C4-2B (cell line): ENCODE results near the gene RITA1.
A peak's percentile ranks its signal among the peaks of the same experiment; 100 is the strongest.

Experiments used
- H3K27ac ChIP-seq: fragments of 450-650 bp; 2 replicates; pipeline ENCODE4 v1.5.1; 2017
- ZFX ChIP-seq: fragments of 450-650 bp; IDR thresholded peaks from 2 replicates; pipeline ENCODE4 v1.6.1; 2017
- TF ChIP-seq, protein P1 (sequence below): fragments of 450-650 bp; conservative IDR thresholded peaks from 2 replicates; pipeline ENCODE4 v1.5.1; 2017; ENCODE audit warnings: mild to moderate bottlenecking

Gene RITA1

DNA sequence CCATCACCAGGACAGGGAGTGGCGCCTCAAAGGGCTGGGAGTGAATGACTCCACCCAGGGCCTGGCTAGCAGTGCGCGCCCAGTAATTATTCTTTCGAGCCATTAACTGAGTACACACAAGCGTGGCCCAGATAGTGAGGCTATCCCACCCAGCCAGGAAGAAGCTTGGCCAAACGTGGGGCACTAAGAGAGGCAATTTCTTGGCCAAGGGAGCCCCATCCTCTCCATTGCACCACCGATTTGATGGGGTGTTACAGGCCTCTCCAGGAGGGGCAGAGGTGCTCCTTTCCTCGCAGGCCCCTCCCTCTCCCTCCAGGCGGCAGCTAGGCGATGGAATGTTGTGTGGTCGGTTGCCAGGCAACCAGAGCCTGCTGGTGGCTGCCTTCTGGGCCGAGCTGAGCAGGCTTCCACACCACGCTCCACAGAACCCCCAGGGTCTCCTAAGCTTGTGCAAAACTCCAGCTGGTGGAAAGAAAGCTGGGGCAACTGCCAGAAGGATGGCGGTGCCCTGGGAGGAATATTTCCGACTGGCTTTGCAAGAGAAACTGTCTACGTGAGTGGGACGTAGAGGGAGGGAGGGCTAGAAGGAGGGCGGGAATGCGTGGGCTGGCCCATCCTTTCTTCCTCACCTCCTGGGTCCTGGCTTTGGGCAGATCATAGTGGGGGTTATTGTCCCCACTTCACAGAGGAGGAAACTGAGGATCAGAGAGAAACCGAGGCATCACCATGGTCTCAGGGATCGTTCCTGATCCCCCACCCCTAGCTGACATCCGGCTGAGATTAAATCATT is 36.0 kb upstream of the RITA1 start, which contains the start of gene CFAP73:
Gene CFAP73, plus strand, starts transcription at position 364 of the 790 bp plus-strand sequence. Its CDS starts 134 bp downstream, at position 498.
- no peak within 1 kb of the TSS for H3K27ac ChIP-seq
- TF ChIP-seq, protein P1, sequence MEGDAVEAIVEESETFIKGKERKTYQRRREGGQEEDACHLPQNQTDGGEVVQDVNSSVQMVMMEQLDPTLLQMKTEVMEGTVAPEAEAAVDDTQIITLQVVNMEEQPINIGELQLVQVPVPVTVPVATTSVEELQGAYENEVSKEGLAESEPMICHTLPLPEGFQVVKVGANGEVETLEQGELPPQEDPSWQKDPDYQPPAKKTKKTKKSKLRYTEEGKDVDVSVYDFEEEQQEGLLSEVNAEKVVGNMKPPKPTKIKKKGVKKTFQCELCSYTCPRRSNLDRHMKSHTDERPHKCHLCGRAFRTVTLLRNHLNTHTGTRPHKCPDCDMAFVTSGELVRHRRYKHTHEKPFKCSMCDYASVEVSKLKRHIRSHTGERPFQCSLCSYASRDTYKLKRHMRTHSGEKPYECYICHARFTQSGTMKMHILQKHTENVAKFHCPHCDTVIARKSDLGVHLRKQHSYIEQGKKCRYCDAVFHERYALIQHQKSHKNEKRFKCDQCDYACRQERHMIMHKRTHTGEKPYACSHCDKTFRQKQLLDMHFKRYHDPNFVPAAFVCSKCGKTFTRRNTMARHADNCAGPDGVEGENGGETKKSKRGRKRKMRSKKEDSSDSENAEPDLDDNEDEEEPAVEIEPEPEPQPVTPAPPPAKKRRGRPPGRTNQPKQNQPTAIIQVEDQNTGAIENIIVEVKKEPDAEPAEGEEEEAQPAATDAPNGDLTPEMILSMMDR = no peak

DNA sequence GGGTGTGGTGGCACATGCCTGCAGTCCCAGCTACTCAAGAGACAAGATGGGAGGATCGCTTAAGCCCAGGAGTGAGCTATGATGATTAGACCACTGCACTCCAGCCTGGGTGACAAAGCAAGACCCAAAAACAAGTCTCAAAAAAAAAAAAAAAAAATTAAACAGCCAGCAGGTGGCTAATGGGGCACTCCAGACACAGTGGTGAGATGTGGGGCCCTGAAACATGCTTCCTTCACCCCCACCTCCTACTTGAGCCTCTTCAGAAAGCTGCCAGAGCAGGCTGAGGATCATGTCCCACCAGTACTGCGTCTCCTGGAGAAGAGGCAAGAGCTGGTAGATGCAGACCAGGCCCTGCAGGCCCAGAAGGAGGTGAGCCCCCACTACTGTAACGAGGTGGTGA is 33.9 kb upstream of the RITA1 start:
- TF ChIP-seq, protein P1 = no peak
- no peak for TF ChIP-seq ZFX
- no peak overlapping the region for H3K27ac ChIP-seq

DNA sequence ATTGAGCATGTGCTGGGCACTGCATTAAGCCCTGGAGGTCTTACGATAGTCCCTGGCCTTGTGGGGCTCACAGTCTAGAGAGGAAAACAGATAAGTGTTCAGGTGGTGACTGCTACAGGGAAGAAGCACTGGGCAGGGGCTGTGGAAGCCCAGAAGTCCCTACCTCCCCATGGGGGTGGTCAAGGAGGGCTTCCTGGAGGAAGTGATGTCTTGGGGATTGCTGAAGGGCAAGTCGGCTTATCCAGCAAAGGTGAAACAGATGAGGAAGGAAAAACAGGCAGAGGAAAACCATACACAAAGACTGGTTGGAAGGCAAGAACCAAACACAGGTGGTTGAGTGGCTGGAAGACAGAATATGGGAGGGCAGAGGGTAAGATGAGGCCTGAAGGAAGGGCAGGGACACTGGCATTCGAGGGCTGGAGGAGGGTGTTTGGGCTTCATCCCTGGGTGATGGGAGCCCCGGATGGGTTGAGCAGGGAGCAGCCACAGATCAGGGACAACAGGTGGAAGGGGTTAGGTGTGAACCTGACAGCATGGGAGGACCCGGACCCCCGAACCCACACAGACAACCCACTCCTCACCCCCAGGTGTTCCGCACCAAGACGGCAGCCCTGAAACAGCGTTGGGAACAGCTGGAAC is 33.2 kb upstream of the RITA1 start:
- TF ChIP-seq, protein P1 = no peak
- TF ChIP-seq ZFX = no peak

DNA sequence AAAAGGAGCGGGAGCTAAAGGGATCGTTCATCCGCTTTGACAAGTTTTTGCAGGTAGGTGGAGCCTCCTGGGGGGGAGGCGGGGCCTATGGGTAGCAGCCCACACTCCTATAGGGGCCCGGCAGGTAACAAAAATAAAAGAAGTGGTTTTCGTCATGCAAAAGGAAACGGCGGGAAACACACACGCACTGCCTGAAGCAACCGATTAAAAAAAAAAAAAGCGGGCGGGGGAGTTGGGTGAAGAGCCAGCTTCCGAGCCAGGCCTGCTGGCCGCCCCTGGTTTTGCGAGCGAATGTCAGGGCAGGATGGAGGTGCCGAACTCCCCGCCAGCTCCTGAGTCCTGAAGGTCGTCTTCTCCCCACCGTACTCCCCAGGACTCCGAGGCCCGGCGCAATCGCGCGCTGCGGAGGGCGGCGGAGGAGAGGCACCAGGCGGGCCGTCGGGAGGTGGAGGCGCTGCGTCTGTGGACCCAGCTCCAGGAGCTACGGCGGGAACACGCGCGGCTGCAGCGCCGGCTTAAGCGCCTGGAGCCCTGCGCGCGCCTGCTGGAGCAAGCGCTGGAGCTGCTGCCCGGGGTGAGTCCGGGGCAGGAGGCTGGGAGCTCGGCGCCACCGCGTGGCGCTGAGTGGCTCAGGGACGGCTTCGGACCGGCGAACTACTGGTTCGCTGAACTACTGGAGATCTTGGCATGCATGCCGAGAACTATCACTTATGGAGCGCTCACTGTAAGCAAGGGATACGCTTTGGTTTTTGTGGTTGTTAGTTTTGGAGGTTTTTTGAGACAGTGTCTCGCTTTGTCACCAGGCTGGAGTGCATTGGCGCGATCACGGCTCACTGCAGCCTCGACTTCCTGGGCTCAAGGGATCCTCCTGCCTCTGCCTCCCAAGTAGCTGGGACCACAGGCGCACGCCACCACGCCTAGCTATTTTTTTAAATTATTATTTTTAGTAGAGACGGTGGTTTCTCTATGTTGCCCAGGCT is 32.4 kb upstream of the RITA1 start:
- no peak for TF ChIP-seq ZFX
- TF ChIP-seq, protein P1 = peak; percentile 82
- peak overlapping the region; percentile 35; the same call in 1 of the 2 replicates for H3K27ac ChIP-seq

More for the DNA sequence above, 33.2 kb upstream of the RITA1 start:
- no peak overlapping the region; the same call in 1 of the 2 replicates for H3K27ac ChIP-seq

DNA sequence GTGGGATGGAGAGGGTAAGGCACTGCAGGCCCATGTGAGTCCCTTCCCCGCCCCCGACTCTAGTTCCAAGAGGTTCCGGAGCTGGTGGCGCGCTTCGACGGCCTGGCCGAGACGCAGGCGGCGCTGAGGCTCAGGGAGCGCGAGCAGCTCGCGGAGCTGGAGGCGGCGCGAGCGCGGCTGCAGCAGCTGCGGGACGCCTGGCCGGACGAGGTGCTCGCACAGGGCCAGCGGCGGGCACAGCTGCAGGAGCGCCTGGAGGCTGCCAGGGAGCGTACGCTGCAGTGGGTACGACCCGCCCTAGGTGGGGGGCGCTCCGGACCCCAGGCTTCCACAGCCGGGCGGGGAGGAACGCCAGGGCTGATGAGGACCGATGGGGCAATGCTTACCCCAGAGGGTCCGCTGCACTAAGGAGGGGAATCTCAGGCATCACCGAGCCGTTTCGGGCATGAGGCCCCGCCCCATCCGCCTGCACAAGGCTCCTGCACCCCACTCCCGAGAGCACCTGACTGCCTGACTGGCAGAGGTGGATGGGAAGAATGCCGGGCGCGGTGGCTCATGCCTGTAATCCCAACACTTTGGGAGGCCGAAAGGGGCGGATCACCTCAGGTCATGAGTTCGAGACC is 31.1 kb upstream of the RITA1 start:
- no peak for TF ChIP-seq ZFX
- TF ChIP-seq, protein P1 = no peak
- no peak overlapping the region for H3K27ac ChIP-seq

DNA sequence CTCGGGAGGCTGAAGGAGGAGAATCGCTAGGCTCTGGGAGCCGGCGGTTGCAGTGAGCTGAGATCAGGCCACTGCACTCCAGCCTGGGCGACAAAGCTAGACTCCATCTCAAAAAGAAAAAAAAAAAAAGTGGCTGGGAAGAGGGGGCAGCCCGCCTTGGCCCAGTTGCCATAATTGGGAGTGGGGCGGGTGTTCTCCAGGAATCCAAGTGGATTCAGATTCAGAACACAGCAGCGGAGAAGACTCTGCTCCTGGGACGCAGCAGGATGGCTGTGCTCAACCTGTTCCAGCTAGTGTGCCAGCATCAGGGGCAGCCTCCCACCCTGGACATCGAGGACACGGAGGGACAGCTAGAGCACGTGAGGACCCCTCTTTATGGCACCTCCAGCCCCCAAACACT is 30.5 kb upstream of the RITA1 start:
- H3K27ac ChIP-seq = no peak overlapping the region
- TF ChIP-seq ZFX = no peak
- TF ChIP-seq, protein P1 = no peak
